ENCODE results near the gene LSM14A. TPM values are rescaled to one million over a fixed set of nuclear protein-coding genes. Genes with fewer than 3 reads are reported as not detected.
"Not testable (repeated sequence)": the region's sequence is repeated elsewhere in the genome, so short reads cannot be mapped to it uniquely, and the experiment has no call there.

LSM14A gene
- total RNA-seq, 1 experiment from 2014 or later = 67.4 TPM

DNA sequence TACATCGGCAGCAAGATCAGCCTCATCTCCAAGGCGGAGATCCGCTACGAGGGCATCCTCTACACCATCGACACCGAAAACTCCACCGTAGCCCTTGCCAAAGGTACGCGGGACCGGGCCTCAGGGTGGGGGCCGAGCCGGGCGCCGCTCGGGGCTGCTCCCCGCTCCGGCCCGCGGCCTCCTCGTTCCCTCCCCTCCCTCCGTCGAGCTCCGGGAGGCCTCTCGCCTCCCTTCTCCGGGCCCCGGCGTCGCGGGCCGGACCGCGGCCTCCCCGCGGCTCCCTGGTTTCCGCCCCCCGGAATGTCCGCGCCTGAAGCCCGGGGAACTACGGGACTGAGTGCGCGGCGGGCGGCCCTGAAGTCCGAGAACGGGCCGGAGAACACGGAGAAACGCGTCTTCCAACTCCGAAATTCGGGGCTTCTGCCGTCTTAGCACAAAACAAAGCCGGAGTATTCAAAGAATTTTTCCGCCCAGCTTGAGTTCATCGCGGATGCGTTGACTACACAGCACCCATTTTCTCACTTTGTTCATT lies 423 bp downstream of the LSM14A start:
- Histone ChIP-seq H3K9me2 (replicated peaks; ENCODE audit: low read length) (no peaks in the 10 kb centered on the region), H3F3A (ENCODE audit: low read length, unreplicated experiment) (no peaks in the 10 kb centered on the region), H3K27ac (ENCODE audit: low read length) (peak overlapping the region; percentile 81), H3K9ac (ENCODE audit: low read length) (peak overlapping the region; percentile 98), H4K20me1 (ENCODE audit: low read length) (peaks cover 36% of the 10 kb centered on the region), H3K4me2 (ENCODE audit: low read length) (peak overlapping the region; percentile 99), H3K9me3 (ENCODE audit: low read length) (no peaks in the 10 kb centered on the region), H3K79me2 (ENCODE audit: low read length) (peaks cover 60% of the 10 kb centered on the region), H3K4me1 (ENCODE audit: insufficient read depth, low read length) (peaks cover 36% of the 10 kb centered on the region), H3K36me3 (ENCODE audit: low read depth, low read length) (no peaks in the 10 kb centered on the region; the same call in 1 of the 2 replicates), H3K4me3 (ENCODE audit: low read length) (peak overlapping the region; percentile 95), H3K27me3 (ENCODE audit: low read length) (no peaks in the 10 kb centered on the region), H2AFZ (ENCODE audit: low read length) (peak overlapping the region; percentile 83)
- BruUV-seq (replicated peaks) = no TSS peak
- ATAC-seq (peak; percentile 48), DNase-seq (no peak)
- intact Hi-C loops (cut with micrococcal nuclease) = loop anchor here (2.0 kb wide), 1 partner anchor 46 kb away; no protein-coding TSS in a partner anchor
- TF ChIP-seq EZH2phosphoT487 (IDR thresholded peaks at IDR 0.05; ENCODE audit: borderline replicate concordance, low read length) (no peak), EZH2 (IDR thresholded peaks at IDR 0.05; ENCODE audit: low read length, unreplicated experiment) (no peak)
- TF ChIP-seq, protein P1, sequence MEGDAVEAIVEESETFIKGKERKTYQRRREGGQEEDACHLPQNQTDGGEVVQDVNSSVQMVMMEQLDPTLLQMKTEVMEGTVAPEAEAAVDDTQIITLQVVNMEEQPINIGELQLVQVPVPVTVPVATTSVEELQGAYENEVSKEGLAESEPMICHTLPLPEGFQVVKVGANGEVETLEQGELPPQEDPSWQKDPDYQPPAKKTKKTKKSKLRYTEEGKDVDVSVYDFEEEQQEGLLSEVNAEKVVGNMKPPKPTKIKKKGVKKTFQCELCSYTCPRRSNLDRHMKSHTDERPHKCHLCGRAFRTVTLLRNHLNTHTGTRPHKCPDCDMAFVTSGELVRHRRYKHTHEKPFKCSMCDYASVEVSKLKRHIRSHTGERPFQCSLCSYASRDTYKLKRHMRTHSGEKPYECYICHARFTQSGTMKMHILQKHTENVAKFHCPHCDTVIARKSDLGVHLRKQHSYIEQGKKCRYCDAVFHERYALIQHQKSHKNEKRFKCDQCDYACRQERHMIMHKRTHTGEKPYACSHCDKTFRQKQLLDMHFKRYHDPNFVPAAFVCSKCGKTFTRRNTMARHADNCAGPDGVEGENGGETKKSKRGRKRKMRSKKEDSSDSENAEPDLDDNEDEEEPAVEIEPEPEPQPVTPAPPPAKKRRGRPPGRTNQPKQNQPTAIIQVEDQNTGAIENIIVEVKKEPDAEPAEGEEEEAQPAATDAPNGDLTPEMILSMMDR (conservative IDR thresholded peaks at IDR 0.05; ENCODE audit: low read depth, low read length) = no peak
- ChIA-PET POLR2A (ENCODE audit: unreplicated experiment) (no interaction called here), CTCF (no interaction called here)

DNA sequence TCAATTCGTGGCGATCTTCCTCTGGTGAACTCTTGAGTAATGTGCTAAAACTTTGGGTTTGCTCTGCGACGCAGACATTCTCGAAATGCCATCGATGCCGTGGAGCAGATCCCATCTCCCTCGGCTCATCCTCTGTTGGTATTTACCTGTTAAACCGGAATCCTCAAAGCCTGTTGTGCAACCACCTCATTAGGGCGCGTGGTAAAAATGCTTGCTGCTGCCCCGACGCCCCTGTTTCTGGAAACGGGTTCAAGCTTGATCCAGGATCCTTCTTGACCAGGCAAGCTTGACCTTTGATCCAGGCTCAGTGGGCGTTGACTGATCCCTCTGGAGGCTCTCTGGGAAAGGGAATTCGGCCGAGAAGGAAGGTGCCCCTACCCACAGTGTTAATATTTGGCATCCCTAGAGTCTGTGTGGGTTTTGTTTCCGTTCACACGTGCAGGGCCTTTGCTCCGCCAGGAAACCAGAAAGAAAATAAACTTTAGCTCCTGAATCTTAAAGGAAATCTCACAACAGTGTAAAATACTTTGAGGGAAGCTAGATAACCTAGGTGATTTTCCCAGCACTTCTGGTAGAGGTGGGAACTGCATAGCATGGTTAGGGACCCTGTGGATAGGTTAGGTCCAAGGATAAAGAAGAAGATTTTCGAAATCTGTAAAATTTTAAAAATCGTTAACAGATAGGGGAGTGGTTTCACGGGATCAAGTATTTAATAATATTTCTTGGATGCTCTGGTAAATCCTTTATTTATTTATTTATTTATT lies 1.1 kb downstream of the LSM14A start:
- Histone ChIP-seq H3K4me1 (ENCODE audit: insufficient read depth, low read length) (peaks cover 40% of the 10 kb centered on the region), H3K27me3 (ENCODE audit: low read length) (no peaks in the 10 kb centered on the region), H3K9me2 (replicated peaks; ENCODE audit: low read length) (no peaks in the 10 kb centered on the region), H3K79me2 (ENCODE audit: low read length) (peaks cover 66% of the 10 kb centered on the region), H3F3A (ENCODE audit: low read length, unreplicated experiment) (no peaks in the 10 kb centered on the region), H3K27ac (ENCODE audit: low read length) (peak overlapping the region; percentile 81), H3K36me3 (ENCODE audit: low read depth, low read length) (no peaks in the 10 kb centered on the region; the same call in 1 of the 2 replicates), H2AFZ (ENCODE audit: low read length) (peak overlapping the region; percentile 83), H3K9me3 (ENCODE audit: low read length) (no peaks in the 10 kb centered on the region), H4K20me1 (ENCODE audit: low read length) (peaks cover 42% of the 10 kb centered on the region), H3K4me3 (ENCODE audit: low read length) (peak overlapping the region; percentile 95), H3K9ac (ENCODE audit: low read length) (peak overlapping the region; percentile 98), H3K4me2 (ENCODE audit: low read length) (peak overlapping the region; percentile 99)
- ATAC-seq (peak; percentile 29), DNase-seq (peak; percentile 61)
- CTCF ChIA-PET = no interaction called here
- TSS peak; percentile 60 for BruUV-seq (replicated peaks)
- no peak for TF ChIP-seq EZH2phosphoT487 (IDR thresholded peaks at IDR 0.05; ENCODE audit: borderline replicate concordance, low read length)
- TF ChIP-seq, protein P1 (conservative IDR thresholded peaks at IDR 0.05; ENCODE audit: low read depth, low read length) = no peak
- intact Hi-C loops (cut with micrococcal nuclease) = loop anchor here (2.0 kb wide), 1 partner anchor 45 kb away; no protein-coding TSS in a partner anchor
- POLR2A ChIA-PET (ENCODE audit: unreplicated experiment) = no interaction called here

DNA sequence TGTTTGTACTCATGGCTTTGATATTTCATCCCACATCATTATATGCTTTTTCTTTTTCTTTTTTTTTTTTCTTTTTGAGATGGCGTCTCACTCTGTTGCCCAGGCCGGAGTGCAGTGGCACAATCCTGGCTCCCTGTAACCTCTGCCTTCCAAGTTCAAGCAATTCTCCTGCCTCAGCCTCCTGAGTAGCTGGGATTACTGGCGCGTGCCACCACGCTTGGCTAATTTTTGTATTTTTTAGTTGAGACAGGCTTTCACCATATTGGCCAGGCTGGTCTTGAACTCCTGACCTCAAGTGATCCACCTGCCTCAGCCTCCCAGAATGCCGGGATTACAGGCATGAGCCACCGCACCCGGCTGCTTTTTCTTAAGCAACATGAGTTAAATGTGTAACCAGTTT lies 2.9 kb downstream of the LSM14A start:
- Histone ChIP-seq H4K20me1 (ENCODE audit: low read length) (peaks cover 46% of the 10 kb centered on the region), H3K4me1 (ENCODE audit: insufficient read depth, low read length) (peaks cover 43% of the 10 kb centered on the region), H3K4me2 (ENCODE audit: low read length) (peak overlapping the region; percentile 99), H3K4me3 (ENCODE audit: low read length) (peak overlapping the region; percentile 95), H3K79me2 (ENCODE audit: low read length) (peaks cover 84% of the 10 kb centered on the region)
- H3K9ac ChIP-seq (ENCODE audit: low read length); DNase-seq; H3K27ac ChIP-seq (ENCODE audit: low read length); H3K36me3 ChIP-seq (ENCODE audit: low read depth, low read length); H3K27me3 ChIP-seq (ENCODE audit: low read length); POLR2A ChIA-PET (ENCODE audit: unreplicated experiment); H3F3A ChIP-seq (ENCODE audit: low read length, unreplicated experiment); ATAC-seq; H2AFZ ChIP-seq (ENCODE audit: low read length); H3K9me2 ChIP-seq (replicated peaks; ENCODE audit: low read length); CTCF ChIA-PET; H3K9me3 ChIP-seq (ENCODE audit: low read length); BruUV-seq (replicated peaks): not testable (repeated sequence)
- intact Hi-C loops (cut with micrococcal nuclease) = loop anchor here (2.0 kb wide), 1 partner anchor 14 kb away; no protein-coding TSS in a partner anchor

Data from PC-3 (cell line).